T-helper 1 cell treated with Interleukin-12 subunit alpha and Interleukin-12 subunit beta and Interleukin-4 antibody, amounts not matched to agents 30 μg/mL and 1 μg/mL, for 36 hours (primary cell): ENCODE results near the gene YIF1A.

Experiments
- H3K27ac Mint-ChIP-seq: one replicate; pipeline ENCODE4 v1.8.0; 2021; ENCODE audit warnings: mild to moderate bottlenecking, mixed read lengths
- H3K27me3 Mint-ChIP-seq: one replicate; pipeline ENCODE4 v1.8.0; 2021; ENCODE audit warnings: low read depth, mixed read lengths
- H3K36me3 Mint-ChIP-seq: one replicate; pipeline ENCODE4 v1.8.0; 2021; ENCODE audit warnings: low read depth, mixed read lengths
- H3K4me1 Mint-ChIP-seq: one replicate; pipeline ENCODE4 v1.8.0; 2021; ENCODE audit warnings: low read depth, mixed read lengths
- H3K4me3 Mint-ChIP-seq: one replicate; pipeline ENCODE4 v1.8.0; 2021; ENCODE audit warnings: mild to moderate bottlenecking, moderate library complexity, mixed read lengths
- H3K9me3 Mint-ChIP-seq: one replicate; pipeline ENCODE4 v1.8.0; 2021; ENCODE audit warnings: mixed read lengths

The YIF1A gene

DNA sequence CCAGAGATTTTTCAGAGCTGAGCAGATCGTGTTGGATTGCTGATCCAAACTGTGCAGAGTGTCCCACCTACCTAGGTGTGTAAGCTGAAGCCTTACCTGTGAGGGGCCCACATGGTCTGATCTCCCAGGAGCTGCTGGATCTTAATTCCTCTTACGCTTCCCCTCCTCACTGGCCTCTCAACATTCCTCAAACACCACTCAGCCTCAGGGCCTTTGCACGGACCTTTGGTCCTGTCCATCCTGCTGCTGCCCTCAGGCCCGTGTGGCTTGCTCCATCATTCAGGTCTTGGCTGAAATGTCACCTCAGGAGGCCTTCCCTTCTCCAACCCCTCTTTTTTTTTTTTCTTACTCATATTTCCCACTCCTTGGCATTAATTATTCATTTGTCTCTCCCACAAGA, 41.6 kb downstream of the YIF1A start:
- H3K9me3 Mint-ChIP-seq, result no peaks in the 10 kb centered on the region
- H3K36me3 Mint-ChIP-seq, result peaks cover 11% of the 10 kb centered on the region
- H3K4me1 Mint-ChIP-seq, result peaks cover 2% of the 10 kb centered on the region
- no peaks in the 10 kb centered on the region for H3K27me3 Mint-ChIP-seq
- no peak overlapping the region for H3K4me3 Mint-ChIP-seq
- no peak overlapping the region for H3K27ac Mint-ChIP-seq

GRCh38 chr11:66243782-66244535, 45.0 kb downstream of the YIF1A start:
- no peak overlapping the region for H3K4me3 Mint-ChIP-seq
- H3K27ac Mint-ChIP-seq, result no peak overlapping the region
- no peaks in the 10 kb centered on the region for H3K27me3 Mint-ChIP-seq
- H3K36me3 Mint-ChIP-seq, result peaks cover 15% of the 10 kb centered on the region
- no peaks in the 10 kb centered on the region for H3K9me3 Mint-ChIP-seq
- H3K4me1 Mint-ChIP-seq, result peaks cover 2% of the 10 kb centered on the region

GRCh38 chr11:66242095-66242765, 46.7 kb downstream of the YIF1A start:
- H3K9me3 Mint-ChIP-seq, result no peaks in the 10 kb centered on the region
- H3K27ac Mint-ChIP-seq, result no peak overlapping the region
- H3K27me3 Mint-ChIP-seq, result no peaks in the 10 kb centered on the region
- peaks cover 16% of the 10 kb centered on the region for H3K36me3 Mint-ChIP-seq
- H3K4me3 Mint-ChIP-seq, result no peak overlapping the region
- peaks cover 2% of the 10 kb centered on the region for H3K4me1 Mint-ChIP-seq

DNA sequence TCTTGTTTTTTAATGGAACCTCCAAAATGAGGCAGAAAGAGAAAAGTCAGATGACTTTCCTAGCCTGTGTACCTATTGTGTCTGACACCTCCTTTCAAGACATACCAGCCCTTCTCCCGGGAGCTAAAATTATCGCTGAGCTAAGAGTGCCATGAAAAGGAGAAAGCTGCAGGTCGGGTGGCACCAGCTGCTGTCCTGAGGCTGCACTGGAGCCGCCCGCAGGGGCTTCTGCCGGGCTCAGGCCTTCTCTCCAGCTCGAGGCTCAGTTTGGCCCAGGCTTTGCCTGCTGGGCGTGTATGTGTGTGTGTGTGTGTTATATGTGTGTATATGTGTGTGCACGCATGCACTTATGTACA, 48.2 kb downstream of the YIF1A start:
- H3K9me3 Mint-ChIP-seq, result no peaks in the 10 kb centered on the region
- H3K36me3 Mint-ChIP-seq, result peaks cover 13% of the 10 kb centered on the region
- H3K27me3 Mint-ChIP-seq, result no peaks in the 10 kb centered on the region
- H3K4me3 Mint-ChIP-seq, result no peak overlapping the region
- peaks cover 2% of the 10 kb centered on the region for H3K4me1 Mint-ChIP-seq
- H3K27ac Mint-ChIP-seq, result no peak overlapping the region

DNA sequence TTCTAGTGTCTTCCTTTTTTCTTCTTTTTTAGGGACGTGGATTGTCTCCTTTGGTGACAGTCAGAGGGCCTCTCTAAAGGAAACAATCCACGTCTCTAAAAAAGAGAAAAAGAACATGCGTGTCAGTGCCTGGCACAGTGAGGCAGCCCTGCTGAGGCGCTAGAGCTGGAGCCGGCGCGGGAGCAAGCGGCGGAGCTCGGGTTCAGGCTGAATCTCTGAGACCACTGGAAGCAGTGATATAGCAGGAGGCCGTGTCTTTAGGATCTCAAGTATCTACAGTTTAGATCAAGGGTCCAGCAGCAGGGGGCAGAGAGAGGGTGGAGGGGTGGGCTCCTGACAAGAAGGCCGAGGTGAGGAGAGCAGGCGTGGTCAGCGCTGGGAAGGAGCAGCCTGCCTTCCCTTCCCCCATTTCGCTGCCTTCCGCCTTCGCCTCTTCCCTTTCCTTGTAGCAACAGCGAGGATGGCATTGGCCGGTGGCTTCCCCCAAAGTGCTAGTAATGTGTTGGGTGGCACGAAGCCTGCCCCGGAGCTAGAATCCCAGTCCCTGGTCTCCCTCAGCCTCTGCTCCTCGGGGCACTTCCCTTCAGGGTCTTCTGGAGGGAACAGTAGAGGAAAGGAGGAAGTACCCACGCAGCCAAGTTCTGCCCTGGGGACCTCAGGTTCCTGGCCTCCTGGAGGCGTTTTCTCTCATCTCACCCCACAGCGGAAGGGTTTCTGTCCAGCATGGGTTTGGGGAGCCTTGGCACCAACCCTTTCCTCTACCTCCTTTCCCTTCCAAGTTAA, 48.8 kb downstream of the YIF1A start:
- no peaks in the 10 kb centered on the region for H3K27me3 Mint-ChIP-seq
- H3K36me3 Mint-ChIP-seq, result peaks cover 17% of the 10 kb centered on the region
- H3K27ac Mint-ChIP-seq, result no peak overlapping the region

DNA sequence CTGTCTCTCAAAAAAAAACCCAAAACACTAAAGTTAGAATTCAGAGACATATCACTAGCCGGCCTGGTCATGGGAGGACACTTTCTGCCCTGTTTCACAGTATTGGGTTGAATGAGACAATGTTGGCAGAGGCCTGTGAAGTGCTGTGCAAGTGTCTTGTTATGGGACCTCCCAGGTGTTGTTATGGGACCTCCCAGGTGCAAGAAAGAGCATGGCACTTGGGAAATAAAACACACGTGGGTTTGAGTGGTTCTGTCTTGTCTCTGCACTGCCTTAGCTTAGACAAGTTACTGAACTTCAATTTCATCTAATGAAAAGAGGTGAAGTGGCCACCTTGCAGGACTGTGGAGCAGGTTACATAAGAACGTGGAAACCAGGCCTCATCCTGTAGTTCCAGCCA, 49.4 kb downstream of the YIF1A start:
- Mint-ChIP-seq H3K4me1 (peaks cover 2% of the 10 kb centered on the region), H3K36me3 (peaks cover 20% of the 10 kb centered on the region), H3K4me3 (no peak overlapping the region), H3K27me3 (no peaks in the 10 kb centered on the region), H3K9me3 (no peaks in the 10 kb centered on the region), H3K27ac (no peak overlapping the region)

More for the DNA sequence above, 48.8 kb downstream of the YIF1A start:
- H3K4me1 Mint-ChIP-seq, result peaks cover 2% of the 10 kb centered on the region
- no peak overlapping the region for H3K4me3 Mint-ChIP-seq
- H3K9me3 Mint-ChIP-seq, result no peaks in the 10 kb centered on the region

- no peak overlapping the region for H3K4me3 Mint-ChIP-seq
Measured at GRCh38 chr11:66238786-66239413, 50.0 kb downstream of the YIF1A start.

DNA sequence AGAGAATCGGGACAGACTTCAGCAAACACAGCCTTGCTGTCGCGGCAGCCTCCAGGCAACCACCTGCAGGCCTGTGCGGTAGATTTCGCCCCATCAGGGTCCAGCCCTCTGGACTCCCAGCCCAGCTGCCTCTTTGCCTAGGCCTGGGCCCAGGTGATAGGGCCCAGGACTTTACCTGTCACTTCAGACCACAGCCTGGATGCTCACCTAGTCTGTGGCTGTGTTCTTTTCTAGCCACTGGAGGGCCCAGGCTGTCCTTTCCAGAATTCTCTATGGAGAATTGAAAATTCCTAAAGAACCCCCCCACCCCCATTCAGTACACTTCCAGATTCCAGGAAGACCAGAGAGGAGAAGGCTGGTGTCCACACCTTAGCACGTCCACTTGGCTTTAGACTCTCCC, 51.1 kb downstream of the YIF1A start:
- Mint-ChIP-seq H3K4me3 (no peak overlapping the region), H3K27me3 (no peaks in the 10 kb centered on the region), H3K27ac (no peak overlapping the region), H3K4me1 (no peaks in the 10 kb centered on the region), H3K36me3 (peaks cover 26% of the 10 kb centered on the region), H3K9me3 (no peaks in the 10 kb centered on the region)

More at GRCh38 chr11:66238786-66239413, 50.0 kb downstream of the YIF1A start:
- peaks cover 2% of the 10 kb centered on the region for H3K4me1 Mint-ChIP-seq
- H3K9me3 Mint-ChIP-seq, result no peaks in the 10 kb centered on the region
- peaks cover 24% of the 10 kb centered on the region for H3K36me3 Mint-ChIP-seq
- H3K27ac Mint-ChIP-seq, result no peak overlapping the region
- no peaks in the 10 kb centered on the region for H3K27me3 Mint-ChIP-seq

- H3K27me3 Mint-ChIP-seq, result no peaks in the 10 kb centered on the region
- H3K4me3 Mint-ChIP-seq, result no peak overlapping the region
- no peaks in the 10 kb centered on the region for H3K4me1 Mint-ChIP-seq
- no peak overlapping the region for H3K27ac Mint-ChIP-seq
- peaks cover 26% of the 10 kb centered on the region for H3K36me3 Mint-ChIP-seq
- no peaks in the 10 kb centered on the region for H3K9me3 Mint-ChIP-seq
Measured at GRCh38 chr11:66235141-66235540, 53.8 kb downstream of the YIF1A start.
